ENCODE measurements around the gene JOSD1.
"Not testable (repeated sequence)": the region's sequence is repeated elsewhere in the genome, so short reads cannot be mapped to it uniquely, and the experiment has no call there.

Gene JOSD1

GRCh38 chr22:38675833-38676232 is 24.9 kb downstream of the JOSD1 start:
- DNase-seq = no peak

GRCh38 chr22:38674888-38675287 is 25.9 kb downstream of the JOSD1 start:
- no peak for DNase-seq

- no peak for DNase-seq
Observed at GRCh38 chr22:38657045-38657909, 43.5 kb downstream of the JOSD1 start.

GRCh38 chr22:38656256-38657044 is 44.3 kb downstream of the JOSD1 start, which contains the start of the genes CBY1 and FAM227A:
TSS of gene CBY1 (plus strand) at chr22:38656638. CDS start at chr22:38668055, 11,417 bp downstream.
TSS of gene FAM227A (minus strand) at chr22:38656392. CDS start at chr22:38650168, 6,224 bp downstream.
- DNase-seq = peak; percentile 75 to 86

- DNase-seq = no peak
Observed at GRCh38 chr22:38655519-38656255, 45.1 kb downstream of the JOSD1 start.

- DNase-seq = no peak
Observed at GRCh38 chr22:38653741-38654140, 47.0 kb downstream of the JOSD1 start.

GRCh38 chr22:38652859-38653258 is 47.9 kb downstream of the JOSD1 start:
- no peak for DNase-seq

- no peak for DNase-seq
Observed at GRCh38 chr22:38649841-38650522, 50.8 kb downstream of the JOSD1 start.

GRCh38 chr22:38645430-38645829 is 55.3 kb downstream of the JOSD1 start:
- no peak for DNase-seq

GRCh38 chr22:38644245-38644644 is 56.5 kb downstream of the JOSD1 start:
- not testable (repeated sequence) for DNase-seq

- DNase-seq = no peak
Observed at GRCh38 chr22:38641476-38642040, 59.2 kb downstream of the JOSD1 start.

GRCh38 chr22:38638728-38639127 is 62.0 kb downstream of the JOSD1 start:
- no peak for DNase-seq

GRCh38 chr22:38638216-38638615 is 62.5 kb downstream of the JOSD1 start:
- DNase-seq = no peak

Measured in NCI-H446 (cell line).